GM19438 (cell line): Measurements from ENCODE around the gene HDHD2.
"Not testable (repeated sequence)": the region's sequence is repeated elsewhere in the genome, so short reads cannot be mapped to it uniquely, and the experiment has no call there.

ENCODE experiments used
- ATAC-seq: cut with Tn5 transposase; IDR thresholded peaks from one replicate; pipeline ENCODE4 v1.9.1; 2021; ENCODE audit warnings: low read depth; ENCODE audit not compliant: unreplicated experiment

HDHD2 gene

DNA sequence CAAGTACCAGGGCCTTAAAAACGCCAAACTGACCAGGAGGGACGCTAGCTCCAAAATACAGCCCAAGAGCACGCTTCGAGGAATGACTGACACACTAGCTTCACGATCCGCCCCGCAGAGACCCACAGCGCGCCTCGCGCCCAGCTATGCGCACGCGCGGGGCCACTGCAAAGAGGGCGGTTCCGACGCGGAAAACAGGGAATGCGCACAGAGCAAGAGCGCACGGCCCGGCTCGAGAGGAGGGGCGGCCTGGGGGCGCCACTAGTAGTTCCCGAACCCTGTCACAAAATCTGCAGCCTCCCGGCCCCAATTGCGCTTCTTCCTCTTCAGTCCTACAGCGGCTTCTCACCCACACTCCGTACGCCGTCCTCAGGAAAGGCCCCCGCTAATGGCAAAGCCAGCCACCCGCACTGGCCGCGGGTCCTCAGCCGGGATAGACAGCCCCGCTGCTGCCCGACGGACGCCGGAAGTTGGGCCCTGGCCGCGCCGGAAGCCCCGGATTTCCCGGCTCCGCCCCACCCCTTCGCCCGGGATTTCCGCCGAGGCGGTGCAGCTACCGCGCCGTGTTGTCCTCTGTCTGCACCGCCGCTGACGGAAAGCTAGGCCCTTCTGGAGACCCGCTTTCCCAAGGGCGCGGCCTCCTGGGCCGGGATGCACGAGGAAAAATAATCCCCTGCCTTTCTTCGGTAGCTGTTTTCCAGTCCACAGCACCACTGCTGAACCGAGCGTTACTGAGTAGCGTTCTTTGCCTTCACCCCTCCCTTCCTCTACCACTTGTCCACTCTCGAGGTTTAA is at the start of gene HDHD2:
TSS of gene HDHD2 (minus strand) at position 472 of the 795 bp plus-strand sequence. CDS start 14,061 bp downstream, outside the sequence.
- ATAC-seq = peak; percentile 94

GRCh38 chr18:47195961-47196360 is 45.7 kb upstream of the HDHD2 start:
- not testable (repeated sequence) for ATAC-seq

DNA sequence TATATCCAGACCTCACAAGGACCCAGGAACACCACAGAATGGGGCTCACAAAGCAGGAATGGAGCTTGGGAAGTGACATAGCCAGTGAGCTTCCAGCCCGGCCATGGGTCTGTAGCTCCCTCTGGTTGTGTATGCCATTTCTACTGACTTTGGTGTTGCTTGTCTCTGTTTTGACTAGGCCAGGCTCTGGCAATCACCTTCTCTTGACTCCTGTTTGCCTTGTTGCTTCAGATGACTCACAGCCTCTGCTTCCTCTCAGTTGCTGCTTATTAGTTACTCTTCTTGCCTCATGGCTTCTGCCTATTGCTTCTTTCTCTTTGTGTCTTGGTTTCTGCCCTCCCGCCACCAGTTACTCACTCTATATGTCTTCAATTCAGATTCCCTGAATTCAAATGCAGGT is 41.7 kb upstream of the HDHD2 start:
- ATAC-seq = no peak

DNA sequence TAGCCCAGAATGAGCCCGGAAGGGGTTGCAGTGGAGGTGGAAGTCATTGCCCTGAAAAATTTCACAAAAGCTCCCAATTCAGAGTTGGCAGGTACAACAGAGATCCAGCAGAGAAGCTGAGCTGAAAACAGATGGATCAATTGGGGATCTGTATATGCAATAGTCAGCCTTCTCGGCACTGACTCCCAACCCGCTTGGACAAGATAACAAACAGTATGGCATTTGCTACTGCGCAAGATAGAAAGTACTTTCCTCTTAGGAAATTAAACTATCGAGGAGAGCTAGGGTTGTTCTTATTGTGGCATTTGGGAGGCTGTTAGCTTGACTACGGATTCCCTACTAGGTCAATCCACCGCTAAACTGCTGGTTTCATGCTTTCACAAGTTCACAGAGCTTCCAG is 37.4 kb upstream of the HDHD2 start:
- no peak for ATAC-seq

GRCh38 chr18:47184419-47185050 is 34.2 kb upstream of the HDHD2 start:
- ATAC-seq = no peak

DNA sequence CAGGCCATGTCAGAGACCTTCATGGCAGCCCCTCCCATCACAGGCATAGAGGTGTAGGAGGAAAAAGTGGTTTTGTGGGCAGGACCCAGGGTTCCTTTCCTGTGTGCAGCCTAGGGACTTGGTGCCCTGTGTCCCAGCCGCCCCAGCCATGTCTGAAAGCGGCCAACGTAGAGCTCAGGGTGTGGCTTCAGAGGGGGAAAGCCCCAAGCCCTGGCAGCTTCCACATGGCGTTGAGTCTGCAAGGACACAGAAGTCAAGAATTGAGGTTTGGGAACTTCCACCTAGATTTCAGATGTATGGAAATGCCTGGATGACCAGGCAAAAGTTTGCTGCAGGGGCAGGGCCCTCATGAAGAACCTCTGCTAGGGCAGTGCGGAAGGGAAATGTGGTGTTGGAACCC is 31.9 kb upstream of the HDHD2 start:
- not testable (repeated sequence) for ATAC-seq

GRCh38 chr18:47180765-47181164 is 30.5 kb upstream of the HDHD2 start:
- no peak for ATAC-seq

GRCh38 chr18:47179520-47179919 is 29.2 kb upstream of the HDHD2 start:
- ATAC-seq = no peak

- peak; percentile 83 for ATAC-seq
Measured at GRCh38 chr18:47175898-47176575, 25.7 kb upstream of the HDHD2 start, which contains the start of gene IER3IP1. Gene IER3IP1, minus strand, starts transcription at chr18:47176364. Its CDS starts 87 bp downstream, at chr18:47176277.

DNA sequence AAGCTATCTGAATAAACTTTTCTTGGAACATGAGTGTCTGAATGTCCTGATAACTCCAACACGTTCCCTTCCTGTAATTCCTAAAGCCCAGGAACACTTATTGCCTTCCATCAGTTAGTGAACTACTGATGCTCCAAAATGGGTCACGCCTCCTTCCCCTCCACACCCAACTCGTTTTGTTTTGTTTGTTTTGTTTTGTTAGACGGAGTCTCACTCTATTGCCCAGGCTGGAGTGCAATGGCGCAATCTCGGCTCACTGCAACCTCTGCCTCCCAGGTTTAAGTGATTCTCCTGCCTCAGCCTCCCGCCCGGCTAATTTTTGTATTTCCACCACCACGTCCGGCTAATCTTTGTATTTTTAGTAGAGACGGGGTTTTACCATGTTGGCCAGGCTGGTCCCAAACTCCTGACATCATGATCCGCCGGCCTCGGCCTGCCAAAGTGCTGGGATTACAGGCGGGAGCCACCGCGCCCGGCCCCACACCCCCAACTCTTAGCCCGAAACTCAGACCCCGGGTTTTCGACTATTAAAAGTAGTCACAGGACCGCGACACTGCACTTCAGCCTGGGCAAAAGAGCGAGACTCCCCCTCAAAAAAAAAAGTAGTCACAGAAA is 25.1 kb upstream of the HDHD2 start:
- ATAC-seq = peak; percentile 4

- no peak for ATAC-seq
Measured at GRCh38 chr18:47174545-47175116, 24.3 kb upstream of the HDHD2 start.

GRCh38 chr18:47172476-47172875 is 22.2 kb upstream of the HDHD2 start:
- no peak for ATAC-seq

- no peak for ATAC-seq
Measured at GRCh38 chr18:47168913-47169312, 18.6 kb upstream of the HDHD2 start.

DNA sequence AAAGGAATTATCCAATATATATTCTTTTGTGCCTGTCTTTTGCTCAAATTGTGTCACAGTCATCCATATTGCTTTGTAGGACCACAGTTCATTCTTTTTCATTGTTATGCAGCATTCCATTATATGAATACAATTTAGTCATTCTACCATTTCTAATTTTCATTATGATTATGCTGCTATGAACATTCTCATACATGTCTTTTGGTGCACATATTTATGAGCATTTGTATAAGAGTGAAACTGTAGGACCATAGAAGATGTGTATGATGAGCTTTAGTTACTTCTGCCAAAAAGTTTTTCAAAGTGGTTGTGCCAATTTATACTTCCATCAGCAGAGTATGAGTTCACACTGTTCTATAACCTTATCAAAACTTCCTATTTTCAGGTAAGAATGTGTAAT is 18.2 kb upstream of the HDHD2 start:
- no peak for ATAC-seq

GRCh38 chr18:47166294-47166693 is 16.0 kb upstream of the HDHD2 start:
- no peak for ATAC-seq

- peak; percentile 77 for ATAC-seq
Measured at GRCh38 chr18:47163241-47163640, 12.9 kb upstream of the HDHD2 start.

GRCh38 chr18:47160256-47160655 is 10.0 kb upstream of the HDHD2 start:
- ATAC-seq = no peak

GRCh38 chr18:47158404-47158803 is 8.1 kb upstream of the HDHD2 start:
- ATAC-seq = not testable (repeated sequence)

GRCh38 chr18:47151439-47151838 is 1.1 kb upstream of the HDHD2 start:
- no peak for ATAC-seq

DNA sequence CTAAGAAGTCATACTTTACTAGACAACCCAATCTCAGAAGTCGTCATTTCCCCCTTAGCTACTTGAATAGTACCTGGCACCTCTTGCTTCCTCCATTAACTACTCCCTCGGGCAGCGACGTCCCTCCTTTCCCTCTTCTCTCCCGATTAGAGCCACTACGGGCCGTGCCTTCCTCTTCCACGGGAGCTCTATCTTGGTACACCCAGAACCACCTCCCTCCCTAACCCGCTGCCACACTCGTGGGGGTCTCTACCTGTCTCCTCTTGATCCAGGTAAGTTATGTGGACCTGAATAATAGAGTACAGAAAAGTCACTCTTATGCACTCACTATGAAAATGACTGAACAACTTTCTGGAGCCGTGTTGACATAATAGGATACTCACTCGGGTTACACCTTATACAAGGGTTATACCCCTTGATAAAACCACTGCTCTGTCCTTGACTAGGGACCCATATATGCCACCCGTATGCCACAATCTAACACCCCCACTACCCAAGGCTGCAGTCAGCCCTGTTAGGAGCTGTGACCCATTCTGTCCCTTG is 595 bp upstream of the HDHD2 start:
- ATAC-seq = peak; percentile 25
